Measurements from ENCODE around the gene LIMS2.

LIMS2 gene

GRCh38 chr2:127645026-127645394, 30.3 kb downstream of the LIMS2 start:
- no peak for DNase-seq

DNA sequence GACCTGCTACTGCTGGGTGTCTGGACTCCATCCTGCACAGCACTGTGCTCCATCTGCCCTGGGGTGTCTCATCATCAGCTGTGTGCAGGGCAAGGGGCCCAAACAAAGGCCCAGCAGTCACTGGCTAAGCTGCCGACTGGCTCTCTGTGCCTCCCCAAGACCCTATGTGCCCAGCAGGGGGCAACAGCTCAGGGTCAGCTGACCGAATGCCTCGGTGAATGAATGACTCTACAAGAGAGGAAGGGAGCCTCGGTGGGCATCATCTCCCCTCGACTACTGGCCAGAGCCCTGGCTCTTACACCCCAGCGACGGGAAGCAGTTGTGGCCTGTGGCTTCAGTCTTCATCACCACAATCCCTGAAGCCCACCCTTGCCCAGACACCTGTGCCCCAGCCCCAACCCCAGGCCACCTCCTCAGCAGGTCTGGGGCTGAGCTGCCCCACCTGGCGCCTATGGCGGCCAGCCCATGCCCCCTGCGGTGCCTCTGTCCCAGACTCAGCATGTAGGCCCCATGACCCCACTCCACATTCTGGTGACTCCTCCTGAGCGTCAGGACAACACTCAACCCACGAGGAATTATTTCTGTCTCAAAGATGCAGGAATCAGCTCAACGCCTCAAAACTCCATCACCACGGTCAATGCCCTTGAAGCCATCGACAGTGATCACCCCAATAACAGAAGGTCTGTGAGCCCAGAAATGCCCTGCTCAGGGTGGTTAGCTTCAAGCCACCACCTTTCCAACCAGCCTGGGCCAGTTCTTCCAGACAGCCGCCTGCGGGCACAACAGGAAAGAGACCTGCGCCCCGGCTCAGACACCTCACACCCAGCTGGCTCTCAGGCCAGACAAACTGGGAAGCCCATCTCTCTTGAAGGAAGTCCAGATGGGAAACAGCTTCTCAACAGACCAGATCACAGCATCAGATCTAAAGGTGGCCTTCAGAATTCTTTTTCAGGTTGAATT, 31.0 kb downstream of the LIMS2 start:
- no peak for DNase-seq

GRCh38 chr2:127643439-127644065, 31.8 kb downstream of the LIMS2 start:
- no peak for DNase-seq

DNA sequence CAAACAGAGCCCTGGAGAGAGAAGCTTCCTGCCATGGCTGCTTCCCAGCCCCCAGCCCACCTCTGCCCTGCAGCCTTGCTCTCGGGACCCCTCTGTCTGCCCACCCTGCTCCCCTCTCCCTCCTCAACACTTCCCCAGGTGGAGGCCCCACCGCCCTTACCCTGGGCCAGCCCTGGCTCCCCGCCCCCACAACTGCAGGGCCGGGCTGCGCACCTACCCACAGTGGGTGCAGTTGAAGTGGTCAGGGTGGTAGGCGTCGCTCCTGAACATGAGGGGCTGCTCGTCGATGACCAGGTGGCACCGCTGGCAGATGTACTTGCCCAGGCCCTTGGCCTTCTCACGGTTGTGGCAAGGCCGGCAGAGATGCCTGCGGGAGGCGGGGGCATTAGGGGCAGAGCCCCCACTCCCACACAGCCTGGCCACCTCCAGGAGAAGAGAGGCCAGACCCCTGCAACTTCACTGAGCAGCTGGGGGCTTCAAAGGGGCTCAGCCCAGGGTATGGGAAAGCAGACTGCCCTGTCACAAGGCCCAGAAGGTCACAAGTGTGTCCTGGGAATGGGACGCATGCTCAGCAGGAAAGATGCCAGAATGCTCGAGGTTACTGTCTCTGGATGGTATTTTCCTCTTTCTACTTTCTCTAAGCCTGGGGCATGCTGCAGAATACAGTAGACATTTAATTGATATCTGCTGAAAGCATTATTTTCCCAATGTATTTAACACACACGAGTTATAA, 32.5 kb downstream of the LIMS2 start:
- no peak for DNase-seq

DNA sequence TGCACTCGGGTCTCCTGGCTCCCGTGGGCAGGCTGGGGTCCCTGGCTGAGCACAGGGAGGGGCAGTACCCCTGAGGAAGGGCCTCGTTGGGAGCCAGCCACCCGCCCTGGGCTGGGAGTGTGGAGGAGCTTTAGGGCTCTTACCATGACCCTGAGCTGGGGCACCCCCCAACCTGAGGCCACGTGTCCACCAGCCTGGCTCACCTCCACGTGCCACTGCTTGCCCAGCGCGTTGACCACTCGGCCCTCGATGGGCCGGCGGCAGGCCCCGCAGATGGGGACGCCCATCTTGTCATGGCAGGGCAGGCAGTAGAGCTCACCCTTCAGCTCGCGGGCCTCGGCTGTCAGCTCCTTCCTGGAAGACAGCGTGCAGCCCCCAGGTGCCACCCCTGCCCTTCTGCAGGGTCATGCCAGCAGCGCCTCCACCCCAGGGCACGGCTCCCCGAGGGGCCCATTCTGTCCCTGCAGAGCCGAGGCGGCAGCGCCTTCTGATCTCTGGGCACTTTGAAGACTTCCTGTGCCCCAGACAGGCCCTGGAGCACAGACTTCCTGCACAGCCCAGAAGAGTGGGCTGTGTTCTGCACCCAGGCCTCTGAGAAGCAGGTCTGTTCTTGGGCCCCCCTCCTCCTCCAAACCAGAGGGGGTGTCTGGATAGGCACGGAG, 33.4 kb downstream of the LIMS2 start:
- DNase-seq, result no peak

DNA sequence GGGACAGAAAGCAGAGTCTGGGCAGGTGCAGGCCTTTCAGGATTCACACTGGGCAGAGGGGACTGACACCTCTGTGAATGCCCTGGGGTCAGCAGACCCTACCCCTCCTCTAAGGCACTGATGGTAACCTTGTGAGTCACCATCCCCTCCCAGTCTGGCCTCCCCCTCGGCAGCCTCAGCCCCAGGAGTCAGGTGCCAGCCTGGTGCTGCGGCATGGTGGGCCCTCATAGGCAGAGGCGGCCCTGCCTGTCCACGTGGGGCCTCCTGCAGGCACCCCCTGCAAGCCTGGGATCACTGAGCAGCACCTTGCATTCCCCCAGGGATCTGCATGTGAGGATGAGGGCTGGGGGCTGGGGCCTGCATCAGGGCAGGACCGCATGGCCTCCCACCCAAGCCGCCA, 34.2 kb downstream of the LIMS2 start:
- DNase-seq, result no peak

- no peak for DNase-seq
These were observed 35.0 kb downstream of the LIMS2 start for GRCh38 chr2:127640082-127641072.

- no peak for DNase-seq
These were observed 36.2 kb downstream of the LIMS2 start for GRCh38 chr2:127639111-127639474.

DNA sequence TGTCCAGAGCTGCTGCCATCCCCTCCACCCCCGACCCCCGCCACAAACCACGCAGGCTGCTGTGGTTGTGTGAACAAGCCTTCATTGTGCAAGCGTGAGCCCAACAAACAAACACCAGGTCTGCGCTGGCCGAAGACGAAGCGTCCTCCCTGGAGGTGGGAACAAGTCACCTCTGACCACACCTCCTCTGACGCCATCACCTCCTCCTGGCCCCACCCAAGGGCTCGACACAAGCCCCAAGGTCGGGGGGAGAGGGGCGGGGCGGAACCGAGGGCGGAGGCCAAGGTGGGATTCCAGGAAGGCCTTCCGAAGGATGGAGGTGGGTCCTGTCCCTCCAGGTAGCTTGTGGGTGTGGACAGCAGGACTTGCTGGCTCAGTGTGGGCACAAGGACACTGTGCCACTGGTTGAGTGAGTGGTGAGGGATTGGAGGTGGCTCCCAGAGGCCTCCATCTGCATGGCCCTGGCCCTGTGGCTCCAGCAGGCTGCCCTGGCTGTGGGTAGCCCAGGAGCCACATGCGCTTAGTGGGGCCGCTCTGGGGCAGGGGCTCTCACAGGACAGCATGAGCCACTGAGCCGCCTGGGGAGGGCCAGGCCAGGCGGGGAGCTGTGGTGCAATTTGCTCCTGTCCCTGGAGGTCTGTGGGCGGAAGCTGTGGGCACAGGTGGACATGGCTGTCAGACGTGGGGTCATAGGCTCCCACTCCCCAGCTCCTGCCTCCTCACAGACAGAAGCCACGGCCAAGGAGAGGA, 36.8 kb downstream of the LIMS2 start:
- DNase-seq, result no peak

DNA sequence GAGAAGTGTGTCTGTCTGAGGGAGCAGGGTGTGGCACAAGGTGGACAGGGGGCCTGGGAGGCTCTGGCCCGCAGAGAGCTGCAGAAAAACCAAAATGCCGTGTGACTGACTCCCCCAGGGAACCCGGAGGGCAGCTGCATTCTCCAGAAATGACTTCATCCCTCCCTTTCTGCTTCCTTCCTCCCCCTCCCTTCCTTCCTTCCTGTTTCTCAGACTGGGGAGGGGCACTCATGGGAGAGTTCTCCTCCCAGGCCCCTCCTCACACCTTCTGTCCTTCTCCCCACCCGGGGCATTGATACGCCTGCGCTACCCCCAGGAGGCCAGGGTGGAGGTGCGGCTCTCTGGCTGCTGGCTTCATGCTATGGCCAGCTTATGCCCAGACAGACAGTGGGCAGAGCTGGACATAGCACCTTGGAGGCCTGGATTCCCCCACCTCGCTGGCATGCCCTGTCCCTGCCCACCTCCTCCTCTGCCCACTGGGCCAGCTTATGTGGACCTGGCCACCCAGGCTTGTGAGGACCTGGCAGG, 37.5 kb downstream of the LIMS2 start:
- DNase-seq, result peak; percentile 85

DNA sequence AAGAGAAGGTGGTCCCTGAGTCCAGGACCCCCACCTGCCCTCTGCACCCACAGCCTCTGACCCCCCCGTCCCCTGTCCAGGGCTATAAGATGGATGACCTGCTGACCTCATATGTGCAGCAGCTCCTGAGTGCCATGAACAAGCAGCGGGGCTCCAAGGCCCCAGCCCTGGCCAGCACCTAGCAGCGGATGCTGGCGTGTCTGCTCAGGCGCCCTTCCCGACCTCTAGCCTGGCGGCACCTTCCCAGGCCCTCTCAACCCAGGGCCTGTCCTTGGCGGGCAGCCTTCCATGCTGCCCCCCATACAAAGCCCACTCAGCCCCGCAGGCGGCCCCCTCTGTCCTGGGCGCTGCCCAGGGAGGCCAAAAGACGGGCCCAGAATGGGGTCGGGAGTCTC, 38.1 kb downstream of the LIMS2 start:
- DNase-seq, result no peak

GRCh38 chr2:127636248-127637235, 38.8 kb downstream of the LIMS2 start:
- DNase-seq, result no peak

GRCh38 chr2:127635380-127636237, 39.7 kb downstream of the LIMS2 start:
- no peak for DNase-seq

DNA sequence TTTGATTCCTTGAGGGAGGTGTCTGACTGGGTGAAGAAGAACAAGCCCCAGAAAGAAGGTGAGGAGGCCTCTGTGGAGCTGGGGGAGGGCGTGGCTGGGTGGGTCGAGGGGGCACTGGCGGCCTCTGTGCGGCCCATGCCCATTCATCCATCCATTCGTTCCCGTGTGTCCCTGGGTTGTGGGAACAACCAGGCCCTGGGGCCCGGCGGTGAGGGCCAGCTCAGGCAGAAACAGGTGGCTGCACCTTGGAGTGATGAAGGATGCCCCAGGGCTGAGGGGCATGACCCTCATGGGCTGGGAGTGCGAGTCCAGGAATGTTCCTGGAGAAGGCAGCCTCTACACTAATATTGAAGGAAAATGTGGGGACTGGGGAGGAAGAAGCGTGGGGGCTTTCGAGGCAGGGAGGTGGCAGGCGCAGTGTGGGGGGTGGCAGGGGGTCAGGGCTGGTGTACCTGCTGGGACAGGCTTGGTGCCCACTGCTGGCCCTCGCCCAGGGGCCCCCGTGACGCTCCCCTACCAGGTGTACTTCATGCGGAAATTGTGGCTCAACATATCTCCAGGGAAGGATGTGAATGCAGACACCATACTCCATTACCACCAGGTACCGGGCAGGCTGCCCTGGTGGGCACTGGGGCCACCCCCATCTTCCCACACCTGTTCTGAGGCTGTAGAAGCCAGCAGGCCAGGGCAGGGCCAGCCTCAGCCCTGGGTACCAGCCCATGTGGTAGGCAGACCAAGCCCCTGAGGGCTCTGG, 40.5 kb downstream of the LIMS2 start:
- DNase-seq, result no peak

GRCh38 chr2:127634066-127634617, 41.2 kb downstream of the LIMS2 start:
- DNase-seq, result no peak

GRCh38 chr2:127633556-127634065, 41.7 kb downstream of the LIMS2 start:
- no peak for DNase-seq

Measured in fibroblast of skin of abdomen (primary cell).